Measurements from ENCODE around the gene MRS2. TPM values are rescaled to one million over a fixed set of nuclear protein-coding genes. Genes with fewer than 3 reads are reported as not detected.

The MRS2 gene
- polyA plus RNA-seq, 1 donor: 27.0 TPM

GRCh38 chr6:24430086-24430485, 27.4 kb downstream of the MRS2 start:
- peaks cover 7% of the 10 kb centered on the region for H3K36me3 ChIP-seq (ENCODE audit: control insufficient read depth, insufficient read depth, low read length)
- WGBS (ENCODE audit: insufficient coverage, low lambda C conversion rate): 100% methylated on average over 1 of the region's 3 CpGs
- H3K9me3 ChIP-seq (ENCODE audit: control insufficient read depth, low read depth, low read length): peaks cover 5% of the 10 kb centered on the region

GRCh38 chr6:24431045-24431451, 28.3 kb downstream of the MRS2 start:
- DNase-seq: peak in 1 of 2 donors; percentile 9
- Histone ChIP-seq H3K9me3 (ENCODE audit: control insufficient read depth, low read depth, low read length) (peaks cover 5% of the 10 kb centered on the region), H3K27me3 (ENCODE audit: control insufficient read depth, insufficient read depth, low read length) (no peaks in the 10 kb centered on the region), H3K27ac (ENCODE audit: low read length) (no peak overlapping the region), H3K4me3 (ENCODE audit: low read length) (no peak overlapping the region), H3K36me3 (ENCODE audit: control insufficient read depth, insufficient read depth, low read length) (peaks cover 3% of the 10 kb centered on the region), H3K4me1 (ENCODE audit: control insufficient read depth, insufficient read depth, low read length) (no peaks in the 10 kb centered on the region)
- no CpG with 5 or more reads among the region's 1 CpG for WGBS (ENCODE audit: insufficient coverage, low lambda C conversion rate)

More at GRCh38 chr6:24430086-24430485, 27.4 kb downstream of the MRS2 start:
- Histone ChIP-seq H3K4me3 (ENCODE audit: low read length) (no peak overlapping the region), H3K27ac (ENCODE audit: low read length) (no peak overlapping the region), H3K4me1 (ENCODE audit: control insufficient read depth, insufficient read depth, low read length) (no peaks in the 10 kb centered on the region), H3K27me3 (ENCODE audit: control insufficient read depth, insufficient read depth, low read length) (no peaks in the 10 kb centered on the region)
- no peak for DNase-seq

GRCh38 chr6:24432611-24433010, 29.9 kb downstream of the MRS2 start:
- Histone ChIP-seq H3K9me3 (ENCODE audit: control insufficient read depth, low read depth, low read length) (peaks cover 5% of the 10 kb centered on the region), H3K36me3 (ENCODE audit: control insufficient read depth, insufficient read depth, low read length) (no peaks in the 10 kb centered on the region), H3K4me1 (ENCODE audit: control insufficient read depth, insufficient read depth, low read length) (no peaks in the 10 kb centered on the region), H3K27me3 (ENCODE audit: control insufficient read depth, insufficient read depth, low read length) (no peaks in the 10 kb centered on the region), H3K27ac (ENCODE audit: low read length) (no peak overlapping the region), H3K4me3 (ENCODE audit: low read length) (no peak overlapping the region)
- DNase-seq: no peak
- WGBS (ENCODE audit: insufficient coverage, low lambda C conversion rate): 80% methylated on average over 1 of the region's 9 CpGs

GRCh38 chr6:24436979-24437378, 34.2 kb downstream of the MRS2 start:
- Histone ChIP-seq H3K36me3 (ENCODE audit: control insufficient read depth, insufficient read depth, low read length) (no peaks in the 10 kb centered on the region), H3K27me3 (ENCODE audit: control insufficient read depth, insufficient read depth, low read length) (no peaks in the 10 kb centered on the region), H3K9me3 (ENCODE audit: control insufficient read depth, low read depth, low read length) (no peaks in the 10 kb centered on the region), H3K4me1 (ENCODE audit: control insufficient read depth, insufficient read depth, low read length) (no peaks in the 10 kb centered on the region), H3K27ac (ENCODE audit: low read length) (no peak overlapping the region), H3K4me3 (ENCODE audit: low read length) (no peak overlapping the region)
- no peak for DNase-seq
- no CpG with 5 or more reads among the region's 14 CpGs for WGBS (ENCODE audit: insufficient coverage, low lambda C conversion rate)

GRCh38 chr6:24439858-24440539, 37.3 kb downstream of the MRS2 start:
- no peaks in the 10 kb centered on the region for H3K9me3 ChIP-seq (ENCODE audit: control insufficient read depth, low read depth, low read length)
- no peaks in the 10 kb centered on the region for H3K36me3 ChIP-seq (ENCODE audit: control insufficient read depth, insufficient read depth, low read length)
- no peaks in the 10 kb centered on the region for H3K27me3 ChIP-seq (ENCODE audit: control insufficient read depth, insufficient read depth, low read length)
- WGBS (ENCODE audit: insufficient coverage, low lambda C conversion rate): no CpG with 5 or more reads among the region's 3 CpGs
- H3K4me1 ChIP-seq (ENCODE audit: control insufficient read depth, insufficient read depth, low read length): no peaks in the 10 kb centered on the region
- no peak overlapping the region for H3K4me3 ChIP-seq (ENCODE audit: low read length)
- H3K27ac ChIP-seq (ENCODE audit: low read length): no peak overlapping the region
- no peak for DNase-seq

- no peaks in the 10 kb centered on the region for H3K4me1 ChIP-seq (ENCODE audit: control insufficient read depth, insufficient read depth, low read length)
- no peaks in the 10 kb centered on the region for H3K9me3 ChIP-seq (ENCODE audit: control insufficient read depth, low read depth, low read length)
- no peak overlapping the region for H3K27ac ChIP-seq (ENCODE audit: low read length)
- WGBS (ENCODE audit: insufficient coverage, low lambda C conversion rate): 100% methylated on average over 1 of the region's 16 CpGs
- no peaks in the 10 kb centered on the region for H3K36me3 ChIP-seq (ENCODE audit: control insufficient read depth, insufficient read depth, low read length)
- DNase-seq: no peak
- H3K4me3 ChIP-seq (ENCODE audit: low read length): no peak overlapping the region
- no peaks in the 10 kb centered on the region for H3K27me3 ChIP-seq (ENCODE audit: control insufficient read depth, insufficient read depth, low read length)
Observed at GRCh38 chr6:24440897-24441598, 38.3 kb downstream of the MRS2 start.

- Histone ChIP-seq H3K4me1 (ENCODE audit: control insufficient read depth, insufficient read depth, low read length) (no peaks in the 10 kb centered on the region), H3K27me3 (ENCODE audit: control insufficient read depth, insufficient read depth, low read length) (no peaks in the 10 kb centered on the region), H3K4me3 (ENCODE audit: low read length) (no peak overlapping the region), H3K9me3 (ENCODE audit: control insufficient read depth, low read depth, low read length) (no peaks in the 10 kb centered on the region), H3K36me3 (ENCODE audit: control insufficient read depth, insufficient read depth, low read length) (no peaks in the 10 kb centered on the region), H3K27ac (ENCODE audit: low read length) (no peak overlapping the region)
- WGBS (ENCODE audit: insufficient coverage, low lambda C conversion rate): no CpG with 5 or more reads among the region's 3 CpGs
- DNase-seq: no peak
Observed at GRCh38 chr6:24441599-24441904, 38.8 kb downstream of the MRS2 start.

- Histone ChIP-seq H3K4me3 (ENCODE audit: low read length) (no peak overlapping the region), H3K36me3 (ENCODE audit: control insufficient read depth, insufficient read depth, low read length) (no peaks in the 10 kb centered on the region), H3K27me3 (ENCODE audit: control insufficient read depth, insufficient read depth, low read length) (no peaks in the 10 kb centered on the region), H3K9me3 (ENCODE audit: control insufficient read depth, low read depth, low read length) (no peaks in the 10 kb centered on the region), H3K4me1 (ENCODE audit: control insufficient read depth, insufficient read depth, low read length) (no peaks in the 10 kb centered on the region), H3K27ac (ENCODE audit: low read length) (no peak overlapping the region)
- WGBS (ENCODE audit: insufficient coverage, low lambda C conversion rate): no CpG with 5 or more reads among the region's 4 CpGs
- DNase-seq: no peak
Observed at GRCh38 chr6:24444588-24444987, 41.9 kb downstream of the MRS2 start.

GRCh38 chr6:24445704-24446103, 43.0 kb downstream of the MRS2 start:
- WGBS (ENCODE audit: insufficient coverage, low lambda C conversion rate): no CpG with 5 or more reads among the region's 4 CpGs
- H3K4me3 ChIP-seq (ENCODE audit: low read length): no peak overlapping the region
- no peak overlapping the region for H3K27ac ChIP-seq (ENCODE audit: low read length)
- no peaks in the 10 kb centered on the region for H3K27me3 ChIP-seq (ENCODE audit: control insufficient read depth, insufficient read depth, low read length)
- DNase-seq: no peak
- no peaks in the 10 kb centered on the region for H3K9me3 ChIP-seq (ENCODE audit: control insufficient read depth, low read depth, low read length)
- no peaks in the 10 kb centered on the region for H3K4me1 ChIP-seq (ENCODE audit: control insufficient read depth, insufficient read depth, low read length)
- H3K36me3 ChIP-seq (ENCODE audit: control insufficient read depth, insufficient read depth, low read length): no peaks in the 10 kb centered on the region

- Histone ChIP-seq H3K9me3 (ENCODE audit: control insufficient read depth, low read depth, low read length) (no peaks in the 10 kb centered on the region), H3K4me1 (ENCODE audit: control insufficient read depth, insufficient read depth, low read length) (no peaks in the 10 kb centered on the region), H3K27ac (ENCODE audit: low read length) (no peak overlapping the region), H3K36me3 (ENCODE audit: control insufficient read depth, insufficient read depth, low read length) (no peaks in the 10 kb centered on the region), H3K4me3 (ENCODE audit: low read length) (no peak overlapping the region), H3K27me3 (ENCODE audit: control insufficient read depth, insufficient read depth, low read length) (no peaks in the 10 kb centered on the region)
- no peak for DNase-seq
- no CpG with 5 or more reads among the region's 7 CpGs for WGBS (ENCODE audit: insufficient coverage, low lambda C conversion rate)
Observed at GRCh38 chr6:24446670-24447069, 43.9 kb downstream of the MRS2 start.

- Histone ChIP-seq H3K4me1 (ENCODE audit: control insufficient read depth, insufficient read depth, low read length) (no peaks in the 10 kb centered on the region), H3K36me3 (ENCODE audit: control insufficient read depth, insufficient read depth, low read length) (no peaks in the 10 kb centered on the region), H3K27ac (ENCODE audit: low read length) (no peak overlapping the region), H3K4me3 (ENCODE audit: low read length) (no peak overlapping the region), H3K9me3 (ENCODE audit: control insufficient read depth, low read depth, low read length) (no peaks in the 10 kb centered on the region), H3K27me3 (ENCODE audit: control insufficient read depth, insufficient read depth, low read length) (no peaks in the 10 kb centered on the region)
- DNase-seq: no peak
- WGBS (ENCODE audit: insufficient coverage, low lambda C conversion rate): no CpG with 5 or more reads among the region's 4 CpGs
Observed at GRCh38 chr6:24448396-24448795, 45.7 kb downstream of the MRS2 start.
